Sciatic nerve (tissue), 2 donors: ENCODE data around the gene NECTIN4. TPM values are rescaled to one million over a fixed set of nuclear protein-coding genes. Genes with fewer than 3 reads are reported as not detected.
"Not testable (repeated sequence)": the region's sequence is repeated elsewhere in the genome, so short reads cannot be mapped to it uniquely, and the experiment has no call there.

Experiments used
- ATAC-seq: fragments of 200-7000 bp; cut with Tn5 transposase; one replicate; pipeline ENCODE4 v1.9.1; 2020; ENCODE audit warnings: mild to moderate bottlenecking, moderate library complexity
- DNase-seq: peaks from one replicate; pipeline ENCODE4 v3.0.0-alpha.2; 2020; ENCODE audit warnings: low spot score
- intact Hi-C: fragments of 100-400 bp; cut with DNase I; formaldehyde crosslinking; loops from one replicate; pipeline ENCODE4 v1.14.2; 2022
- total RNA-seq: library from RNA; stranded (reverse); fragmentation: NEBNext Ultra II Directional; extraction: Animal tissue kit (Norgen Biotek cat#: 25700); gene quantifications from one replicate; pipeline ENCODE4 v1.2.1, GENCODE V29; 2021
- donor health status: DM: no; HTN: no; CAD: no.
- donor health status: DM: no; HTN: no; CAD: no.

Gene NECTIN4
- total RNA-seq, 1 donor from 2014 or later: 0.09 TPM

GRCh38 chr1:161069731-161070270 lies 19.6 kb downstream of the NECTIN4 start, which contains the start of gene ARHGAP30:
ARHGAP30 (minus strand) TSS chr1:161069891; CDS start chr1:161069624, 267 bp downstream.
- intact Hi-C loops: no loop called here
- peak; percentile 75 for ATAC-seq
- peak; percentile 73 for DNase-seq

GRCh38 chr1:161069241-161069640 lies 20.1 kb downstream of the NECTIN4 start:
- no peak for ATAC-seq
- no peak for DNase-seq
- intact Hi-C loops: no loop called here

DNA sequence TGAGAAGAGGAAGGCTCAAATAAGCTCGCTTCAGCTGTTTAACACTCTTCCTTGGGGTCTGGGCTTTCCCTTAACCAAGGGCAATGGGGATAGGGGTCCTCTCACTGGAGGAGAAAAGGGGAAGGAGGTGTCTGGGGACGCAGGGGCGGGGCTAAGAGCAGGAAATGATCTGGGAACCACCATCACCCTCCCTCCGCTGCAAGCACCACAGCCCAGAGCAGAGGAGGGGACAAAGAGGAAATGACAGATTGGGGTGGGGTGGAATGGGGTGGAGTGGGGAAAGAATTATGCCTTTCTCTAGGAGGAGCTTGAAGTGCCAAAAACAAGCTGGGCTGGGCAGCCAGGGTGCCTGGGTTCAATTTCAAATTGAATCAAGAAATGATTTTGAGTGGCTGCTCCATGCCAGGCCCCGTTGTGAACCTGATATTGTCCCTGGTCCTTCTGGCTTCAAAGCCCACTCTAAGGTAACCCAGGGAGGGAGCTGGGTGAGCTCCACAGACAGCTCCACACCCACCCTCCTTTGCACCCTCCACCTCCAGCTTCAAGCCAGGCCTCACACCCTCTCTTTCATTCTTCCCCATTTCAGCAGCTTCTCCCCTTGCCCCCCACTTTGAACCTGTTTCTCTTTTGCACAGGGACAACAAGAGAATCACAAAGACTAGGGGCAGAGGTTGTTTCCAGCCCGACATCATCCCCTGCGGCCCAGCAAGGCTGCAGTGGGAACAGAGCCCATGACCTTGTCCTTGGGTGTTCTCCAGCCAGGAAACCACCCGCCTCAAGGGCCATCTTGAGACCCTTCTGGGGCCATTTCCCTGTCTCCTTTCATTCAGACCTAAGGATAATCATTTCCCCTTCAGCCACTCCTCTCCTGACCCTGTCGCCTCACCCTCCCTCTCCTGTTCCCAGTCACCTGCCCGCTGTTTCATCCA lies 20.8 kb downstream of the NECTIN4 start:
- DNase-seq (peak; percentile 73), ATAC-seq (peak; percentile 80)
- intact Hi-C loops: no loop called here

GRCh38 chr1:161066694-161067093 lies 22.7 kb downstream of the NECTIN4 start:
- intact Hi-C loops: no loop called here
- ATAC-seq: no peak
- DNase-seq: no peak

DNA sequence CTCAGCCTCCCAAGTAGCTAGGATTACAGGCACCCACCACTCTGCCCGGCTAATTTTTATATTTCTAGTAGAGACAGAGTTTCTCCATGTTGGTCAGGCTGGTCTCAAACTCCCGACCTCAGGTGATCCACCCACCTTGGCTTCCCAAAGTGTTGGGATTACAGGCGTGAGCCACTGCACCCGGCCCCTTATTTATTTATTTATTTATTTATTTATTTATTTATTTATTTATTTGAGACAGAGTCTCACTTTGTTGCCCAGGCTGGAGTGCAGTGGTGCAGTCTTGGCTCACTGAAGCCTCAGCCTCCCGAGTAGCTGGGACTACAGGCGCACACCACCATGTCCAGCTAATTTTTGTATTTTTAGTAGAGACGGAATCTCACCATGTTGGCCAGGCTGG lies 23.7 kb downstream of the NECTIN4 start:
- ATAC-seq, DNase-seq, intact Hi-C loops: not testable (repeated sequence)

DNA sequence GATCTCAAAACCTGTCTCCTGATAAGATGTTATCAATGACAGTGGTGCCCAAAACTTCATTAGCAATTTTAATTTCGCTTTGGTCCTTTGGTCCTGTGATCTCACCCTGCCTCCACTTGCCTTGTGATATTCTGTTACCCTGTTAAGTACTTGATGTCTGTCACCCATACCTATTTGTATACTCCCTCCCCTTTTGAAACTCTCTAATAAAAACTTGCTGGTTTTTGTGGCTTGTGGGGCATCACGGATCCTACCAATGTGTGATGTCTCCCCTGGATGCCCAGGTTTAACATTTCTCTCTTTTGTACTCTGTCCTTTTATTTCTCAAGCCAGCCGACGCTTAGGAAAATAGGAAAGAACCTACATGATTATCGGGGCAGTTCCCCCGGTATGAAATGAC lies 25.4 kb downstream of the NECTIN4 start:
- DNase-seq, ATAC-seq, intact Hi-C loops: not testable (repeated sequence)

DNA sequence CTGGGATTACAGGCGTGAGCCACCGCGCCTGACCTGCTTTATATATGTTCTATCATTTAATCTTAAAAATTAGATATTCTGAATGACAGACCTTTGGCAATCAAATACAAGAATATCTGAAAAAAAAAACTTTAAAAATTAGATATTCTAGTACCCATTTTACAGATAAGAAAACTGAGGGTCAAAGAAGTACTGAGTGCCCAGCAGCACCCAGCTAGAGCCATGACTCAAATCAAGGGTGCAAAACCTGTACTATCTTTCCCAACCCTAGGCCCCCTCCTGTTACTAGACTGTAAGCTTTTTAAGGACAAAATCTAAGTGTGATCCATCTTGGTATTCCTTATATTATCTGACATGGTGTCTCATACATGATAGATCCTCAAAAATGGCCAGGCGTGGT lies 27.9 kb downstream of the NECTIN4 start:
- DNase-seq: no peak
- no peak for ATAC-seq
- intact Hi-C loops: no loop called here

DNA sequence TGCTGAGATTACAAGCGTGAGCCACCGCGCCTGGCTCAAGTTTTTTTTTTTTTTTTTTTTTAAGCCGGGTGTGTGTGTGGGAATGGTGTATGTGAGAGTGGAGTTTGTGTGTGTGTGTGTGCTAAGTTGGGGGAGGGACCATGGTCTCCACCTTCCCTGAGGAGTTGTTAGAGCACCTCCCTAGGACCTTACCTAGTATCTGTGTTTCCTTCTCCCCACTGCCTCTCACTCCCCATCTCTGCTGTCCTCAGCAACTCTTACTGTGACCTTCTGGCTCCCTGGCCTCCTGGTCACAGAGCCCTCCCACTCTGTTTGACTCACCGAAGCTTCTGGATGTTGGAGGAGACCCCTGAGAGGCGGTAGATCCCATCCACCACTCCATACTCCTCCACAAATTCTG lies 30.1 kb downstream of the NECTIN4 start:
- intact Hi-C loops: no loop called here
- ATAC-seq (no peak), DNase-seq (no peak)

GRCh38 chr1:161054805-161055204 lies 34.6 kb downstream of the NECTIN4 start:
- intact Hi-C loops: no loop called here
- DNase-seq: no peak
- no peak for ATAC-seq

DNA sequence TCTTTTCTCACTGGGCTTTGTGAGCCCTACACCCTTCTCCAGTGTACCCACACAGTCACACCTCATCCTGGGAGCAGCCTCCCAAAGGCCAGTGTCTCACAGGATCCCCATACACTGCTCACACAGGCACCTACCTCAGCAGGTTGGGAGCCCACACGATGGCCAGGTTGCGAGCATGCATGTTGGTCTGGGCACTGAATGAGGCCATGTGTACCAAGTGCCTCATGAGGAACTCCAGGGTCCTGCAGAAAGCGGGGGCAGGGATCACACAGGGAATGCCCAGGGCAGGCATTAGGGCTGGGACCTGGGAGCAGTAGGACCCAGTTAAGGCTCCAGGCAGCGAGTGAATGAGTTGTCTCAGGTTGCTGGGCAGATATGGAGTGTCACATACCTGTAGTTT lies 35.1 kb downstream of the NECTIN4 start:
- DNase-seq (no peak), ATAC-seq (no peak)
- intact Hi-C loops: no loop called here

DNA sequence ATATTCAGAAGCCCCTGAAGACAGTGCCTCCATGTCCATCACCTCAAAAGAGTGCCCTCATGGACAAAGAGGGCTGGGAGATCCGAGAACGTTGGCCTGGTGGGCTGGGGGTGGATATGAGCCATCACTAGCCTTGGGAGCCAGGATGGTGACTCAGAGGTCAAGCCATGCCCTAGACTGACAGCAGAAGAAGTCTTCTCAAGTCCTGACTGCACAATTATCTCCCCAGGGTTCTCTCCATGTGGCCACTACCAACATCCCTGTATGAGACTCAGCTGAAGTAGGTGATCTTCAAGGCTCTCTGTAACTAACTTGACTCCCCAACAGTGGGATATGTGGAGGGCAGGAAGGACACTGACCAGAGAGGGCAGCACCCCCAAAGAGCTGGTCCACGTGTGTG lies 36.5 kb downstream of the NECTIN4 start:
- intact Hi-C loops: no loop called here
- no peak for DNase-seq
- no peak for ATAC-seq

GRCh38 chr1:161051219-161051618 lies 38.1 kb downstream of the NECTIN4 start:
- ATAC-seq: no peak
- intact Hi-C loops: no loop called here
- DNase-seq: no peak

- intact Hi-C loops: no loop called here
- ATAC-seq (no peak), DNase-seq (no peak)
Observed at GRCh38 chr1:161048949-161049722, 40.2 kb downstream of the NECTIN4 start.

GRCh38 chr1:161047436-161048420 lies 41.6 kb downstream of the NECTIN4 start:
- no peak for DNase-seq
- intact Hi-C loops: no loop called here
- ATAC-seq: no peak

DNA sequence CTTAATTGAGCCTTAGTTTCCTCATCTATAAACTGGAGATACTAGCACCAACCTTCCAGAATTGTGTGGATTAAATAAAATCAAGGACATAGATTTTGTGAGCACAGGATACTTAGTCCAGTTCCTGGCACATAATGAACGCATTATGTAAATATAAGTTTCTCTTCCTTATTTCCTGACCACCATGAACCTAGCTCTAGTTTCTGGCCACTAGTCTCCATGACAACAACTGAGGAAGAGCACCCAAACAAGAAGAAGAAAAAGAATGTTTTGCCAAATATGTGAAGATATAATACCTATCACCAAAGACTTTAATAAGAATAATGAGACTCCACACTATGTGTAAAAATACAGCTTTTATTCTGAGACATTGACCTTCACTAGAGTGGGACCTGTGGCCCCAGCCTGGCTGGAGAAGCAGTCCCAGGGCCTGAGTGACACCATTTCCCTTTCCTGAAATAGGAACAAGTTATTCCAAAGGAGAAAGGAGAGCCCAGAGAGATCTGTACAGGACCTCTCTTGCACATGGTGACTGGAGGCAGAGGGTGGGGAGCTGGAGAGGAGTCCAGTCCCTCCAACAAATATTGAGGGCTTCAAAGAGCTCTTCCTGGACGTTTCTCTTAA lies 42.6 kb downstream of the NECTIN4 start:
- ATAC-seq (no peak), DNase-seq (no peak)
- intact Hi-C loops: no loop called here

DNA sequence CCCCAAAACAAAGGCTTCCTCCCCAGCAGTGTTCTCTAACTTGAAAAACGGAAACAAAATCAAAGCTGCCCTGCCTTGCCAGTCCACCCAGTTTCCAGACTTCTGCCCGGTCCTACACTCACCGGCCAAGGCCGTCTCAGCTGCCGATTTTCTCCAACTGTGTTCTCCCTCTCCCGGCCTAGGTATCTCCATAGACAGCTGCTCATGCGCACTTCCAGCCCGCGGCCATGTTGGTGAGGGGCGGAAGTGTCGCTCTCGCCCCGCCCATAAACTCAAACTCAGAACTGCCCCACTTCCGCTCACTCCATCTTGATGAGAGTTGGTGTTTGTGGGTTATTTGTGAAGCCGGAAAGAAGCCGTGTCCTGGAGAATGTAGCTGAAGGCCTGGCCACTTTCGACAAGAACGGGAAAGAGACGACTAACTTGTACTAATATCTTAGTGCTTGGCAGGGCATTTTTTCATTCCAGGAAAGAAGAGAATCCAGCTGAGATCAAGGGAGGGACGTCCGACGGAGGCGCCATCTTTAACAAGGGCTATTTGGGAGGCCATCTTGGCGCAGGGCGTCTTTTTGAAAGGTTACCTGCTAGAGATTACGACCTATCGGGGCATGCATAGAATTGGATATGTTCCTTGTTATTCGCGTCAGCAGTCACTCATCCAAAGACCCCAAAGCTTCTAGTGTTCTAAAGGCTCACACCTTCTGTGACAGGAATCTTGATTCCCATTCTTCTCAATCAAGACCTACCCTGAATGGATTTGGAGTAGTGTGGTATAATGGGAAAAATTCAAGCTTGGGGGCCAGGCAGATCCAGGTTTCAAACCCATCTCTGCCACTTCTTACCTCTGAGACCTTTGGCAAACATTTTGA lies 43.4 kb downstream of the NECTIN4 start, which contains the start of gene USF1:
USF1 (minus strand) TSS at position 242 of the 869 bp plus-strand sequence. CDS start 2,702 bp downstream, outside the sequence.
- peak; percentile 98 for ATAC-seq
- DNase-seq: peak; percentile 95
- intact Hi-C loops: no loop called here
